ENCODE measurements around the gene GRK5.

Gene GRK5

DNA sequence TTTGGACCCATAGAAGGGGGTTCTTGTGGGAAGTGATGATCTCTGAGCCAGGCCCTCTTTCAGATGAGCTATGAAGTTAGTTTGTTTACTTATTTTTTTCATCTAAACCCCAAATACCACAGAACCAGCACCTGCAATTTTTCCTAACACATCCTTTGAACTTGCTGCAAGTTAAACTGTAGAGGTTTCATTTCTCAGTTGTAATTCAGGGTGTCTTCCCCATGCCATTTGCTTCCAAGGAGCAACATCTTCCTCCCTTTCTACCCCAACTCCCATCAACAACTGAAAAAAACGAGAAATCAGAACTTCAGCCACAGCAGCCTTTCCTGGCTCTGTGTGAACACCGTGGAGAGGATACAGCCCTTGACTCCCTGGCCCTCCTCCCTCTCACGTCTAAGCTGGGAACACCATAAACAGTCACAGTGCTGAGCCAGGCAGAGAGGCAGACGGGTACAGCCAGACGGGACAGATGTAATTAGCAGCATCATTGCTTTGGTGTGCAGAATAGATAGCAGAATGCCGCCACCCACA, 271.5 kb downstream of the GRK5 start:
- H3K4me3 ChIP-seq (ENCODE audit: low read depth in 1 of 2, low read length in 2 of 2), result peak overlapping the region in 1 of 2 experiments; percentile 48; a peak in 2 of 4 replicates
- peaks cover under 1% of the 10 kb centered on the region for H3K9me3 ChIP-seq (ENCODE audit: insufficient read depth, low read length, severe bottlenecking)
- H2AFZ ChIP-seq (ENCODE audit: low read depth, low read length), result peak overlapping the region; percentile 66
- no peaks in the 10 kb centered on the region for H3K79me2 ChIP-seq (ENCODE audit: insufficient read depth, low read length)
- peak overlapping the region; percentile 91 for H3K27ac ChIP-seq (ENCODE audit: low read length)
- peak overlapping the region; percentile 47 for H3K9ac ChIP-seq (ENCODE audit: low read depth, low read length)
- peaks cover 37% of the 10 kb centered on the region for H3K4me1 ChIP-seq (ENCODE audit: insufficient read depth, low read length)
- H3K36me3 ChIP-seq (ENCODE audit: insufficient read depth, low read length), result no peaks in the 10 kb centered on the region
- H3K4me2 ChIP-seq (ENCODE audit: insufficient read depth, low read length), result peak overlapping the region; percentile 59
- no peaks in the 10 kb centered on the region for H3K27me3 ChIP-seq (ENCODE audit: insufficient read depth, low read length, poor library complexity)
- TF ChIP-seq, protein P1, sequence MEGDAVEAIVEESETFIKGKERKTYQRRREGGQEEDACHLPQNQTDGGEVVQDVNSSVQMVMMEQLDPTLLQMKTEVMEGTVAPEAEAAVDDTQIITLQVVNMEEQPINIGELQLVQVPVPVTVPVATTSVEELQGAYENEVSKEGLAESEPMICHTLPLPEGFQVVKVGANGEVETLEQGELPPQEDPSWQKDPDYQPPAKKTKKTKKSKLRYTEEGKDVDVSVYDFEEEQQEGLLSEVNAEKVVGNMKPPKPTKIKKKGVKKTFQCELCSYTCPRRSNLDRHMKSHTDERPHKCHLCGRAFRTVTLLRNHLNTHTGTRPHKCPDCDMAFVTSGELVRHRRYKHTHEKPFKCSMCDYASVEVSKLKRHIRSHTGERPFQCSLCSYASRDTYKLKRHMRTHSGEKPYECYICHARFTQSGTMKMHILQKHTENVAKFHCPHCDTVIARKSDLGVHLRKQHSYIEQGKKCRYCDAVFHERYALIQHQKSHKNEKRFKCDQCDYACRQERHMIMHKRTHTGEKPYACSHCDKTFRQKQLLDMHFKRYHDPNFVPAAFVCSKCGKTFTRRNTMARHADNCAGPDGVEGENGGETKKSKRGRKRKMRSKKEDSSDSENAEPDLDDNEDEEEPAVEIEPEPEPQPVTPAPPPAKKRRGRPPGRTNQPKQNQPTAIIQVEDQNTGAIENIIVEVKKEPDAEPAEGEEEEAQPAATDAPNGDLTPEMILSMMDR (IDR thresholded peaks at IDR 0.05; ENCODE audit: borderline replicate concordance, extremely low read depth, low read length, poor library complexity, severe bottlenecking), result peak; percentile 17
- no peak for TF ChIP-seq EZH2 (IDR thresholded peaks at IDR 0.05; ENCODE audit: borderline replicate concordance, low read depth, low read length, severe bottlenecking)
- DNase-seq (peak; percentile 75), ATAC-seq (ENCODE audit: insufficient read depth, low read depth) (peak; percentile 81)
- H4K20me1 ChIP-seq (ENCODE audit: insufficient read depth, low read length), result no peaks in the 10 kb centered on the region

DNA sequence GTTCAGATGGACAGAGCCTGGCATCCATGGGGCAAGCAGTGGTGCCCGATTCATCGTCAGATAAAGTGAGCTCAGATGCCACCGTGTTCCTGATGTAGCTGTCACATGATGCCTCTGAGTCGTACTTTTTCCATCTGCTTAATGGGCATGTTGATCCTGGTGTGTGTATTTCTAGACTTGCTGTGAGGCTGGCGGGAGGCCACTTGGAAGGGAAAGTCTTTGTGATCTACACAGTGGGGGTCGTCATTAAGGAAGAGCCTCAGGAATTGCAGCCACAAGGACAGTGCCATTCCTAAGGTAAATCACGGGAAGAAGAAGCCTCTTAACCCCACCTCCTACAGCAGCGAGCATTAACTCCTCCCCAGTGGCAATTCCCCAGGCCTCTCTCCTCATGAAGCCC, 272.2 kb downstream of the GRK5 start:
- ATAC-seq (ENCODE audit: insufficient read depth, low read depth) (0 out of 3 replicates have a peak, but pooled peaks have one; percentile 1), DNase-seq (peak; percentile 27)
- peaks cover 37% of the 10 kb centered on the region for H3K4me1 ChIP-seq (ENCODE audit: insufficient read depth, low read length)
- H3K27ac ChIP-seq (ENCODE audit: low read length), result peak overlapping the region; percentile 91
- no peak for TF ChIP-seq EZH2 (IDR thresholded peaks at IDR 0.05; ENCODE audit: borderline replicate concordance, low read depth, low read length, severe bottlenecking)
- TF ChIP-seq, protein P1 (IDR thresholded peaks at IDR 0.05; ENCODE audit: borderline replicate concordance, extremely low read depth, low read length, poor library complexity, severe bottlenecking), result no peak
- H2AFZ ChIP-seq (ENCODE audit: low read depth, low read length), result peak overlapping the region; percentile 66
- peak overlapping the region; percentile 47 for H3K9ac ChIP-seq (ENCODE audit: low read depth, low read length)
- no peaks in the 10 kb centered on the region for H4K20me1 ChIP-seq (ENCODE audit: insufficient read depth, low read length)
- peak overlapping the region; percentile 59 for H3K4me2 ChIP-seq (ENCODE audit: insufficient read depth, low read length)
- H3K79me2 ChIP-seq (ENCODE audit: insufficient read depth, low read length), result no peaks in the 10 kb centered on the region
- no peaks in the 10 kb centered on the region for H3K9me3 ChIP-seq (ENCODE audit: insufficient read depth, low read length, severe bottlenecking)
- H3K27me3 ChIP-seq (ENCODE audit: insufficient read depth, low read length, poor library complexity), result no peaks in the 10 kb centered on the region
- H3K4me3 ChIP-seq (ENCODE audit: low read depth in 1 of 2, low read length in 2 of 2), result peak overlapping the region in 1 of 2 experiments; percentile 48; a peak in 2 of 4 replicates
- H3K36me3 ChIP-seq (ENCODE audit: insufficient read depth, low read length), result no peaks in the 10 kb centered on the region

DNA sequence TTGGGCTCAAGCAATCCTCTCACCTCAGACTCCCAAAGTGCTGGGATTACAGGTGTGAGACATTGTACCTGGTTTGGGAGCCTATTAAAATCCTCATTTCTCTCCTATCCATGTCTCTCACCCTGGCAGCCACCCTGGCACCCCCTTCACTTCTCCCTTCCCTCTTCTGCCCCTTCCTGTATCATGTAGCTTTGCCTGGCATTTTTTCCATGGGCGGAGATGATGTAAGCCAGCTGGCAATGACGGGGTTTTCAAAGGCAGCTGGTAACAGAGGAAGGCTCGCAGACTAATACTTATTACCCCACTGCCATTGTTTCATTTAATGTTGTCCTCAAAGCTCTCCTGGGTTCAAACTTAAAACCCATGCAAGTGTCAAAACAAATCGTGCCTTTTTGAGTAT, 273.3 kb downstream of the GRK5 start:
- no peaks in the 10 kb centered on the region for H3K27me3 ChIP-seq (ENCODE audit: insufficient read depth, low read length, poor library complexity)
- no peak overlapping the region for H2AFZ ChIP-seq (ENCODE audit: low read depth, low read length)
- ATAC-seq (ENCODE audit: insufficient read depth, low read depth) (no peak), DNase-seq (no peak)
- H3K4me1 ChIP-seq (ENCODE audit: insufficient read depth, low read length), result peaks cover 37% of the 10 kb centered on the region
- H3K9ac ChIP-seq (ENCODE audit: low read depth, low read length), result no peak overlapping the region
- H4K20me1 ChIP-seq (ENCODE audit: insufficient read depth, low read length), result no peaks in the 10 kb centered on the region
- H3K36me3 ChIP-seq (ENCODE audit: insufficient read depth, low read length), result no peaks in the 10 kb centered on the region
- TF ChIP-seq EZH2 (IDR thresholded peaks at IDR 0.05; ENCODE audit: borderline replicate concordance, low read depth, low read length, severe bottlenecking), result no peak
- TF ChIP-seq, protein P1 (IDR thresholded peaks at IDR 0.05; ENCODE audit: borderline replicate concordance, extremely low read depth, low read length, poor library complexity, severe bottlenecking), result no peak
- H3K79me2 ChIP-seq (ENCODE audit: insufficient read depth, low read length), result no peaks in the 10 kb centered on the region
- no peak overlapping the region for H3K4me3 ChIP-seq (ENCODE audit: low read depth in 1 of 2, low read length in 2 of 2)
- H3K27ac ChIP-seq (ENCODE audit: low read length), result peak overlapping the region; percentile 40; the same call in 1 of the 2 replicates
- H3K4me2 ChIP-seq (ENCODE audit: insufficient read depth, low read length), result no peak overlapping the region
- H3K9me3 ChIP-seq (ENCODE audit: insufficient read depth, low read length, severe bottlenecking), result no peaks in the 10 kb centered on the region
